Measurements from ENCODE around the gene RAF1.
"Not testable (repeated sequence)": the region's sequence is repeated elsewhere in the genome, so short reads cannot be mapped to it uniquely, and the experiment has no call there.

The RAF1 gene

DNA sequence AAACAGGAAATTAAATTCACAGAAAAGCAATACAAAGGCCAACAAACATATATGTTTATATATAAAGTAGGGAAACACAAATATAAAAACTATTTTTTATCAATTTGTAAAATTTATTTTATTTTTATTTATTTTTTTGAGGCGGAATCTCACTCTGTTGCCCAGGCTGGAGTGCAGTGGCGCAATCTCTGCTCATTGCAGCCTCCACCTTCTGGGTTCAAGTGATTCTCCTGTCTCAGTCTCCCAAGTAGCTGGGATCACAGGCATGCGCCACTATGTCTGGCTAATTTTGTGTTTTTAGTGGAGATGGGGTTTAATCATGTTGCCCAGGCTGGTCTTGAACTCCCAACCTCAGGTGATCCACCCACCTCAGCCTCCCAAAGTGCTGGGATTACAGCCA lies 39.0 kb downstream of the RAF1 start:
- H3K4me3 ChIP-seq (ENCODE audit: insufficient read depth, low read depth, low read length): not testable (repeated sequence)
- whole genome bisulfite sequencing, 2 experiments: 94 to 95% methylated on average over 3 of the region's 3 CpGs

DNA sequence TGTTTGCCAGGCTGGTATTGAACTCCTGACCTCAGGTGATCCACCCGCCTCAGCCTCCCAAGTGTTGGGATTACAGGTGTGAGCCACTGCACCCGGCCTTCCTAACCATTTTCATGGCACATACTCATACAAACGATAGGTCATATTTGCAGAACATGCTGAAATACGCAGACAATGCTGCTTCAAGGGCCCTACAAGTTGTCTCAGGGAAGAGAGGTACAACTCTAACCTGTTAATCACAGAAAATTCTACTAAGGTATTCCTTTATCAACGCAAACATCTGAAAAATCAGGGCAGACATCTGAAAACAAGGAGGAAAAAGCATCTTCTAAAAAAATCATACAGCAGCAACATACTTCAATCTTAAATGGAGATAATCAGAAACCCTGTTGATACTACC lies 39.9 kb downstream of the RAF1 start:
- WGBS, 2 experiments: 92 to 94% methylated on average over 5 of the region's 5 CpGs
- Histone ChIP-seq H3K36me3 (ENCODE audit: control insufficient read depth, insufficient read depth, low read length) (no peaks in the 10 kb centered on the region), H3K27ac (ENCODE audit: insufficient read depth, low read depth, low read length, poor library complexity, severe bottlenecking) (no peak overlapping the region), H3K4me3 (ENCODE audit: insufficient read depth, low read depth, low read length) (no peak overlapping the region), H3K27me3 (ENCODE audit: control insufficient read depth, insufficient read depth, low read length, poor library complexity, severe bottlenecking) (no peaks in the 10 kb centered on the region), H3K9me3 (ENCODE audit: control insufficient read depth, low read length) (no peaks in the 10 kb centered on the region), H3K4me1 (ENCODE audit: control insufficient read depth, insufficient read depth, low read length) (no peaks in the 10 kb centered on the region)

More for the DNA sequence above, 39.0 kb downstream of the RAF1 start:
- not testable (repeated sequence) for H3K4me1 ChIP-seq (ENCODE audit: control insufficient read depth, insufficient read depth, low read length); H3K9me3 ChIP-seq (ENCODE audit: control insufficient read depth, low read length); H3K27me3 ChIP-seq (ENCODE audit: control insufficient read depth, insufficient read depth, low read length, poor library complexity, severe bottlenecking); H3K27ac ChIP-seq (ENCODE audit: insufficient read depth, low read depth, low read length, poor library complexity, severe bottlenecking); H3K36me3 ChIP-seq (ENCODE audit: control insufficient read depth, insufficient read depth, low read length)

DNA sequence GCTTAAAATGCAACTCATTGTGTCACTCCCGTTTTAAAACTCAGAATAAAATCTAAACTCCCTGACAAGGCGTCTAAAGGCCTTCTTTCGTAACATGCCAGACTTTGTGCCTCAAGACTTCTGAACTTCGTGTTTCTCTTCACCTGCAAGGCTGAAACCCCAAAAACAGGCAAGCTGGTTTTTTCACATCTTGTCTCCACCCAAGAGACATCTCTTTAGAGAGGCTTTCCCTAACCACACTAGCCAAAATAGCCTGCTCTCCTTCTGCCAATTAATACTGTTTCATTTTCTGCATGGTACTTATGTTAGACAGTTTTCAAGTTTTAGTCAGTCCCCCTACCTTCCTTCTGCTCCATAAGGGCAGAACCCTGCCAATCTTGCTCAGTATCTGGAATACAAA lies 41.6 kb downstream of the RAF1 start:
- H3K27me3 ChIP-seq (ENCODE audit: control insufficient read depth, insufficient read depth, low read length, poor library complexity, severe bottlenecking): no peaks in the 10 kb centered on the region
- H3K4me1 ChIP-seq (ENCODE audit: control insufficient read depth, insufficient read depth, low read length): no peaks in the 10 kb centered on the region
- 92 to 94% methylated on average over 4 of the region's 4 CpGs for WGBS, 2 experiments
- no peak overlapping the region for H3K4me3 ChIP-seq (ENCODE audit: insufficient read depth, low read depth, low read length)
- H3K27ac ChIP-seq (ENCODE audit: insufficient read depth, low read depth, low read length, poor library complexity, severe bottlenecking): no peak overlapping the region
- H3K36me3 ChIP-seq (ENCODE audit: control insufficient read depth, insufficient read depth, low read length): peaks cover 12% of the 10 kb centered on the region
- no peaks in the 10 kb centered on the region for H3K9me3 ChIP-seq (ENCODE audit: control insufficient read depth, low read length)

DNA sequence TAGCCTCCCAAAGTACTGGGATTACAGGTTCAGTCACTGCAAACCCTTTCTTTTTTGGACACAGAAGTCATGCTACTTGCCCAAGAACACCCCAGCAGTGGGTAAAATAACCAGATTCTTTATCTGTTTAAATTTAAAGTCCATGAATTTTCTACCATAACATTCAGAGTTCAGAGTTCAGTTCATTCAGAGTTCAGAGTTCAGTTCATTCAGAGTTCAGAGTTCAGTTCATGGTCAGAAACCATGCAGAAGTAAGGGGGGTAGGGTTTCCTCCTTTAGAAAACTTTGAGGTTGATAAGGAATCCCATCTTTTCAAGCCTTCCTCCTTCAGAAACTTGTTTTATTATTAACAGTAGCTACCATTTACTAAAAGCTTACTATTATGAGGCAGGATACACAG lies 43.2 kb downstream of the RAF1 start:
- no peak overlapping the region for H3K4me3 ChIP-seq (ENCODE audit: insufficient read depth, low read depth, low read length)
- H3K27me3 ChIP-seq (ENCODE audit: control insufficient read depth, insufficient read depth, low read length, poor library complexity, severe bottlenecking): no peaks in the 10 kb centered on the region
- no peak overlapping the region for H3K27ac ChIP-seq (ENCODE audit: insufficient read depth, low read depth, low read length, poor library complexity, severe bottlenecking)
- no peaks in the 10 kb centered on the region for H3K4me1 ChIP-seq (ENCODE audit: control insufficient read depth, insufficient read depth, low read length)
- H3K9me3 ChIP-seq (ENCODE audit: control insufficient read depth, low read length): no peaks in the 10 kb centered on the region
- H3K36me3 ChIP-seq (ENCODE audit: control insufficient read depth, insufficient read depth, low read length): peaks cover 19% of the 10 kb centered on the region

DNA sequence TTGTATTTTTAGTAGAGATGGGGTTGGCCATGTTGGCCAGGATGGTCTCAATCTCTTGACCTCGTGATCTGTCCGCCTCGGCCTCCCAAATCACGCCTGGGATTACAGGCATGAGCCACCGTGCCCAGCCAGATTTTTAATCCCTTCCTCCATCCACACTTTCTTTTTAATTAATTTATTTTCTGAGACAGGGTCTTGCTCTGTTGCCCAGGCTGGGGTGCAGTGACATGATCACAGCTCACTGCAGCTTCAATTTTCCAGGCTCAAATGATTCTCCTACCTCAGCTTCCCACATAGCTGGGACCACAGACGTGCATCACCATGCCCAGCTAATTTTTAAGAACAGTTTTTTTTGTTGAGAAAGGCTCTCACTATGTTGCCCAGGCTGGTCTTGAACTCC lies 43.6 kb downstream of the RAF1 start:
- Histone ChIP-seq H3K4me1 (ENCODE audit: control insufficient read depth, insufficient read depth, low read length) (no peaks in the 10 kb centered on the region), H3K4me3 (ENCODE audit: insufficient read depth, low read depth, low read length) (no peak overlapping the region), H3K36me3 (ENCODE audit: control insufficient read depth, insufficient read depth, low read length) (peaks cover 19% of the 10 kb centered on the region), H3K27me3 (ENCODE audit: control insufficient read depth, insufficient read depth, low read length, poor library complexity, severe bottlenecking) (no peaks in the 10 kb centered on the region), H3K9me3 (ENCODE audit: control insufficient read depth, low read length) (no peaks in the 10 kb centered on the region), H3K27ac (ENCODE audit: insufficient read depth, low read depth, low read length, poor library complexity, severe bottlenecking) (no peak overlapping the region)
- WGBS, 2 experiments: 93 to 94% methylated on average over 6 of the region's 6 CpGs

DNA sequence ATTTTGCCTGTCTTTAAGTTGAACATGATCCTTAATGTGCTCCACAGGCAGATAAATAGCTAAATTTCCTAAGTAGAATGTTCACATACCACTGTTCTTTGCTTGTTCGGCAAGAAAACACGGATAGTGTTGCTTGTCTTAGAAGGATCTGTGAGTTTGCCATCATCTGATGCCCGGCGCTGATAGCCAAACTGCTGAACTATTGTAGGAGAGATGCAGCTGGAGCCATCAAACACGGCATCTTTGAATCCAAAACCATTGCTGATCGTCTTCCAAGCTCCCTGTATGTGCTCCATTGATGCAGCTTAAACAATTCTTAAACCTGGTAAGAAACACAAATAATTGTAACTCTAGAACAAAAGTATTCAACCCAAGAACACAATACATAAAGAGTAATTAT lies 45.5 kb downstream of the RAF1 start:
- no peak overlapping the region for H3K4me3 ChIP-seq (ENCODE audit: insufficient read depth, low read depth, low read length)
- H3K27me3 ChIP-seq (ENCODE audit: control insufficient read depth, insufficient read depth, low read length, poor library complexity, severe bottlenecking): no peaks in the 10 kb centered on the region
- H3K9me3 ChIP-seq (ENCODE audit: control insufficient read depth, low read length): no peaks in the 10 kb centered on the region
- no peak overlapping the region for H3K27ac ChIP-seq (ENCODE audit: insufficient read depth, low read depth, low read length, poor library complexity, severe bottlenecking)
- H3K4me1 ChIP-seq (ENCODE audit: control insufficient read depth, insufficient read depth, low read length): no peaks in the 10 kb centered on the region
- peaks cover 19% of the 10 kb centered on the region for H3K36me3 ChIP-seq (ENCODE audit: control insufficient read depth, insufficient read depth, low read length)
- WGBS, 2 experiments: 95 to 99% methylated on average over 6 of the region's 6 CpGs

DNA sequence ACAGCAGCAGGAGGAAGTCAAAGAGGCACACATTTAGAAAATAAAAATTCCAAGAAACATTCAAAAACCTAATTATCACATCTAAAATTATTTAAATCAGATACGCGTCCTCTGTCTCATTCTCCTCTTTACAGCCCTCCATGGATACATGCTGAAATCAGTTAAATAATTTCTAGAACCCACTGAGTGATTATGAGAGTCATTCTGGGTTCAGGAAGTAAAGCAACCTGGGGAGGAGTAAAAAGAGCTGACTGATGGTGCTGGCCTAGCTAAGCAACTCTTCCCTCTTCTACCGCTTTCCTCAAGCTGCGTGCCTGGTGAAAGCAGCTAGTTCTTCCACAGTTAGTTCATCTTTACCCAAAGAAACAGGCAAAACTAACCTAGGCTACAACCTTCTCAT lies 48.7 kb downstream of the RAF1 start:
- 93% methylated on average over 4 of the region's 4 CpGs for WGBS, 2 experiments
- no peak overlapping the region for H3K27ac ChIP-seq (ENCODE audit: insufficient read depth, low read depth, low read length, poor library complexity, severe bottlenecking)
- no peaks in the 10 kb centered on the region for H3K27me3 ChIP-seq (ENCODE audit: control insufficient read depth, insufficient read depth, low read length, poor library complexity, severe bottlenecking)
- peaks cover 24% of the 10 kb centered on the region for H3K36me3 ChIP-seq (ENCODE audit: control insufficient read depth, insufficient read depth, low read length)
- H3K4me1 ChIP-seq (ENCODE audit: control insufficient read depth, insufficient read depth, low read length): no peaks in the 10 kb centered on the region
- H3K4me3 ChIP-seq (ENCODE audit: insufficient read depth, low read depth, low read length): no peak overlapping the region
- no peaks in the 10 kb centered on the region for H3K9me3 ChIP-seq (ENCODE audit: control insufficient read depth, low read length)

DNA sequence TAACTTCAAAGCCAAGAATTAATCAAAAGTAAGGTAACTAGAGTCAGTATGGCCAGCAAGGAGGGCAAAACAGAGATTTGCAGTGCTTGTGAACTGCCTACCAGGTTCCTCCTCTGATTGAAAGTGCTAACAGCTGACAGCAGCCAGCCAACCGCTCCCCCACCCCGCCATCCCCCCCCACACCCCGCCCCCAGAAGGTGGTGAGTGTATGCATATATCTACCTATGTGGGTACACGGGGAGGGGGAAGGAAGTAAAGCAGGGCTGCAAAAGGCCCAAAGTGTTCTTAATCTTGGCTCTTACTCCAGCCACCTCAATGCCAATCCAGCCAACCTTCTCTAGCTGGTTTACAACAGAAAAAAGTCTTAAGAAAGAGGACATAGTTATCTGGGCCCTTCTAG lies 50.7 kb downstream of the RAF1 start:
- Histone ChIP-seq H3K27me3 (ENCODE audit: control insufficient read depth, insufficient read depth, low read length, poor library complexity, severe bottlenecking) (no peaks in the 10 kb centered on the region), H3K9me3 (ENCODE audit: control insufficient read depth, low read length) (no peaks in the 10 kb centered on the region), H3K4me1 (ENCODE audit: control insufficient read depth, insufficient read depth, low read length) (no peaks in the 10 kb centered on the region), H3K36me3 (ENCODE audit: control insufficient read depth, insufficient read depth, low read length) (peaks cover 30% of the 10 kb centered on the region), H3K4me3 (ENCODE audit: insufficient read depth, low read depth, low read length) (no peak overlapping the region), H3K27ac (ENCODE audit: insufficient read depth, low read depth, low read length, poor library complexity, severe bottlenecking) (no peak overlapping the region)
- 72% methylated on average over 3 of the region's 4 CpGs; no CpG with 5 or more reads in 1 of the 2 experiments for WGBS, 2 experiments

DNA sequence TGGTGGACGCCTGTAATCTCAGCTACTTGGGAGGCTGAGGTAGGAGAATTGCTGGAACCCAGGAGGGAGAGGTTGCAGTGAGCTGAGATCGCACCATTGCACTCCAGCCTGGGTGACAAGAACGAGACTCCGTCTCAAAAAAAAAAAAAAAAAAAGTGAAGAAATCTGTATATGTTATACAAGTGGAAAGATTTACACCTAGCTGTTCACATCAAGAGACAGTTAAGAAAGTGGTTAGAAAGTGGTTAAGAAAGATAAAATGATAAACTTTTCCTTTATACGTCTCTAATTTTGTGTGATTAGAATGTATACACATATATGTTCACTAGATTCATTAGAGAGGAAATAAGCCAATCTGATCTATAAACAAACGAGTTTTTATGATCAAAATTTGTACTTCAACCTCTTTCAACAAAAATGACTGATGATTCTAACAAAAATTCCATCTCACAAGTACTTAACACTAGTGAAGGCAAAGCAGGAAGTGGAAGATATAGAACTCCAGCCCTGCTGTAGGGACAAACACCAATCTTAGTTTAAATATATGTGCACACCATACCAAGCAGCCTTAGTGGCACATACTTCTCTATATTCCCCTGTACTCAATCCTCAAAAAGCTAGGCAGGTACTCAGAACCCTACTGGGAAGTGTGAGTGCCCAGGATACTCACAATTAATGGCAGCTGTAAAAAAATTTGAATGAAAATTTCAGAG lies 51.2 kb downstream of the RAF1 start:
- H3K4me3 ChIP-seq (ENCODE audit: insufficient read depth, low read depth, low read length): no peak overlapping the region
- H3K27me3 ChIP-seq (ENCODE audit: control insufficient read depth, insufficient read depth, low read length, poor library complexity, severe bottlenecking): no peaks in the 10 kb centered on the region
- no peaks in the 10 kb centered on the region for H3K9me3 ChIP-seq (ENCODE audit: control insufficient read depth, low read length)
- H3K27ac ChIP-seq (ENCODE audit: insufficient read depth, low read depth, low read length, poor library complexity, severe bottlenecking): no peak overlapping the region
- H3K4me1 ChIP-seq (ENCODE audit: control insufficient read depth, insufficient read depth, low read length): no peaks in the 10 kb centered on the region
- H3K36me3 ChIP-seq (ENCODE audit: control insufficient read depth, insufficient read depth, low read length): peaks cover 27% of the 10 kb centered on the region
- WGBS, 2 experiments: 92 to 97% methylated on average over 5 of the region's 6 CpGs

DNA sequence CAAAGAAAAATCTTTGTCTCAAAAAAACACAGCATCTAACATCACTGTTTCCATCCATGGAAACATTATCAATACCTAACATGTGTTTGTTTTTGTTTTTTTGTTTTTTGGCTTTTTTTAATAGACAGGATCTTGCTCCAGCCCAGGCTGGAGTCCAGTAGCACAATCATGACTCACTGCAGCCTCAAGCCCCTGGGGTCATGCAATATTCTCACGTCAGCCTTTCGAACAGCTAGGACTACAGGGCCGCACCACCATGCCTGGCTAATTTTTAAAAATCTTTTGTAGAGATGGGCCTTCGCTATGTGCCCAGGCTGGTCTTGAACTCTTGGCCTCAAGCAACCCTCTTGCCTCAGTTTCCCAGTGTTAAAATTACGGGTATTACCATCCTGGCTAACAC lies 52.8 kb downstream of the RAF1 start:
- Histone ChIP-seq H3K36me3 (ENCODE audit: control insufficient read depth, insufficient read depth, low read length) (peaks cover 26% of the 10 kb centered on the region), H3K27ac (ENCODE audit: insufficient read depth, low read depth, low read length, poor library complexity, severe bottlenecking) (no peak overlapping the region), H3K9me3 (ENCODE audit: control insufficient read depth, low read length) (no peaks in the 10 kb centered on the region), H3K27me3 (ENCODE audit: control insufficient read depth, insufficient read depth, low read length, poor library complexity, severe bottlenecking) (no peaks in the 10 kb centered on the region), H3K4me1 (ENCODE audit: control insufficient read depth, insufficient read depth, low read length) (no peaks in the 10 kb centered on the region), H3K4me3 (ENCODE audit: insufficient read depth, low read depth, low read length) (no peak overlapping the region)
- 80 to 87% methylated on average over 5 of the region's 5 CpGs for WGBS, 2 experiments

DNA sequence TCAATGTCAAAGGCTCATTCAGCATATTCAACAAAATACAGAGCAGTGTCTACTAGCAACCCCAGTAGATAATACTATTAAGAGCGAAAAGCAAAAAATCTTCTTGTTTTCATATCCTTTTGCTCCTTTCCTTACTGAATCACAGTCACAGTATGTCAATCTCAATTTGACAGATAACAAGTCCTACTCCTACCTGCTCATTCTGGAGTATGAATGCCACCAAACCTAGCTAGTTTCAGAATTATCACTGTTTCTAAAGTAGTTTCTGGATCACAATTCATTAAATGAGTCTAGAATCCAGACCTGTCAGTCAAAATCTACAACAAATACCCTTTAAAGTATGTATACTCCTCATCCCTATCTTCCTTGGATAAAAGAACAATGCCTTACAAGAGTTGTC lies 55.5 kb downstream of the RAF1 start:
- WGBS, 2 experiments: 96 to 98% methylated on average over 1 of the region's 1 CpG

More for the DNA sequence above, 55.5 kb downstream of the RAF1 start:
- H3K4me1 ChIP-seq (ENCODE audit: control insufficient read depth, insufficient read depth, low read length): no peaks in the 10 kb centered on the region
- no peaks in the 10 kb centered on the region for H3K9me3 ChIP-seq (ENCODE audit: control insufficient read depth, low read length)
- H3K27me3 ChIP-seq (ENCODE audit: control insufficient read depth, insufficient read depth, low read length, poor library complexity, severe bottlenecking): no peaks in the 10 kb centered on the region
- H3K36me3 ChIP-seq (ENCODE audit: control insufficient read depth, insufficient read depth, low read length): peaks cover 31% of the 10 kb centered on the region
- H3K4me3 ChIP-seq (ENCODE audit: insufficient read depth, low read depth, low read length): no peak overlapping the region
- H3K27ac ChIP-seq (ENCODE audit: insufficient read depth, low read depth, low read length, poor library complexity, severe bottlenecking): no peak overlapping the region

Data from ectodermal cell (in vitro differentiated cells).